ENCODE measurements around the gene ASIP. TPM values are rescaled to one million over a fixed set of nuclear protein-coding genes. Genes with fewer than 3 reads are reported as not detected.
"Not testable (repeated sequence)": the region's sequence is repeated elsewhere in the genome, so short reads cannot be mapped to it uniquely, and the experiment has no call there.

ASIP gene
- total RNA-seq, 8 experiments from 2014 or later, result 0.46 to 0.97 (median 0.56) TPM; not detected in 4

DNA sequence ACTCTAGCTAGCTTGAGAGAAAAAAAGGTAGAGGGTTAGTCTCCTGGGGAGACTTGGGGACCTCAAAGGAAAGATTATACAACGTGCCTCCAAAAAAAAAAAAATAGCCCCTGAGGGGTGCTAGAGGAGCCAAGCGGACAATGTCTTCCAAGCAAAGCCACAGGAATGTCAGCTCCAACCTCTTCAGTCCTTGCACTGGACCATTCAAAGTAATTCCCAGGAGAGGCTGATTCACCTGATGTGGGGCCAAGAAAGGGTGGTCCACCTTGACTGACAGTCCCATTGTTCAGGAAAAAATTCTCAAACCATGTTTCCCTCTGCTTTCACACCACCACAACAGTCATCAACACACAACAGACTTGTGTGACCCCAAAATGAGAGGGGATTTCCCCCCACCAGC lies 30.7 kb downstream of the ASIP start:
- Histone ChIP-seq H3K4me3 (no peak overlapping the region), H3K27ac (no peak overlapping the region), H3K4me1 (replicated peaks in 1 of 2) (peaks cover 2 to 7% of the 10 kb centered on the region in 2 donors)
- 80 to 100% (median 92%) methylated on average over 1 to 2 of the region's 2 CpGs; no CpG with 5 or more reads in 5 of the 10 experiments for WGBS, 10 experiments
- in situ Hi-C loops (cut with MboI; ENCODE audit: low pct_unique_long_range_greater_than_20kb in 2 of 9, low sequenced_read_pairs in 9 of 9, unreplicated experiment in 9 of 9), result no loop called here
- peak in 1 of 8 experiments; percentile 8 for ATAC-seq (replicated peaks in 6 of 8)

DNA sequence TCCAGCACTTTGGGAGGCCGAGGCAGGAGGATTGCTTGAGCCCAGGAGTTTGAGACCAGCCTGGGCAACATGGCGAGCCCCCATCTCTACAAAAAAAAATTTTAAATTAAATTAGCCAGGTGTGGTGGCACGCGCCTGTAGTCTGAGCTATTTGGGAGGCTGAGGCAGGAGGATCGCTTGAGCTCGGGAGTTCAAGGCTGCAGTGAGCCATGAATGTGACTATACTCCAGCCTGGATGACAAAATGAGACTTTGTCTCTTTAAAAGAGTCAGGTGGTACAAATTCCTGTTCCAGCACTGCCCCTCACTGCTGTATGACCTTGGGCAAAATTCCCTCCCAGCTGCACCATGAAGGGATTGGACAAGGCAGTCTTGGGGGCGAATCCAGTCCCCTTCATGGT lies 33.5 kb downstream of the ASIP start:
- peak in 1 of 8 experiments; percentile 8 for ATAC-seq (replicated peaks in 6 of 8)
- in situ Hi-C loops (cut with MboI; ENCODE audit: low pct_unique_long_range_greater_than_20kb in 2 of 9, low sequenced_read_pairs in 9 of 9, unreplicated experiment in 9 of 9), result loop anchor here in 1 of 9 experiments (25.0 kb wide), 1 partner anchor 87 kb away; no protein-coding TSS in a partner anchor
- Histone ChIP-seq H3K4me3 (no peak overlapping the region), H3K4me1 (replicated peaks in 1 of 2) (peaks cover 2 to 7% of the 10 kb centered on the region in 2 donors), H3K27ac (no peak overlapping the region)
- WGBS, 10 experiments, result 93 to 100% (median 100%) methylated on average over 1 to 7 of the region's 7 CpGs; no CpG with 5 or more reads in 3 of the 10 experiments

DNA sequence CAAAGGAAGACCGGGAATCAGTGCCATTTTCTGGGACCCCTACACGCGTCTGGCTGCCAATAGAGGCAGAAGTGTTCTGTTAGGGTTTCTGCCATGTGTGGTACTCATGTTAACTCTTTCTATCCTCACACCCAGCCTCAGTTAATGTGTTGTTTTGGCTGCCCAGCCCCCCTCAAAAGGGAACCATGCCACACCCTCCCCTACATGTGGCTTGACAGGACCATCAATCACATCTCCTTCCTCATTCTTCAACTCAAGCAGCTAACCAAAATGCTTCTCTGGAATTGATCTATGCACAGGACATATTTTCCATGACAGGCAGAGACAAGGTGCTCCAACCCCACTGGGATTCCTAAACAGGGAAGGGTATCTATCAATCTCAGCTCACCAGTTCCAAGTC lies 40.0 kb downstream of the ASIP start:
- in situ Hi-C loops (cut with MboI; ENCODE audit: low pct_unique_long_range_greater_than_20kb in 2 of 9, low sequenced_read_pairs in 9 of 9, unreplicated experiment in 9 of 9), result loop anchor here in 1 of 9 experiments (25.0 kb wide), 1 partner anchor 94 kb away; no protein-coding TSS in a partner anchor
- WGBS, 10 experiments, result 80 to 100% (median 80%) methylated on average over 1 to 3 of the region's 3 CpGs; no CpG with 5 or more reads in 7 of the 10 experiments
- Histone ChIP-seq H3K27ac (no peak overlapping the region), H3K4me3 (no peak overlapping the region), H3K4me1 (replicated peaks in 1 of 2) (no peaks in the 10 kb centered on the region)
- no peak for ATAC-seq (replicated peaks in 6 of 8)

DNA sequence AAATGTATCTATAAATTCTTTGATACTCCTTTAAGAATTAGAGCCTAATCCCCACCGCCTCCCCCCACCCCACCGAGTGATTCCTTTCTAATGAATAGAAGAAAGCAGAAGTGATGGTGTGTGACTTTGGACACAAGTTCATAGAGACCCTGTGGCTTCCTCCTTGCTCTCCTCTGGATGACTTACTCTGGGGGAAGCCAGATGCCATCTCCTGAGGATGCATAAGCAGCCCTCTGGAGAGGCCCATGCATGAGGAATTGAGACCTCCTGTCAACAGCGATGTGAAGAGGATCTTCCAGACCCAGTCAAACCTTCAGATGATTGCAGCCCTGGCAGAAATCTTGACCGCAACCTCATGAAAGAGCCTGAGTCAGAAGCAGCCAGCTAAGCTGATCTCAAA lies 40.8 kb downstream of the ASIP start:
- ATAC-seq (replicated peaks in 6 of 8), result no peak
- Histone ChIP-seq H3K27ac (no peak overlapping the region), H3K4me3 (no peak overlapping the region), H3K4me1 (replicated peaks in 1 of 2) (no peaks in the 10 kb centered on the region)
- 92 to 100% (median 95%) methylated on average over 1 to 4 of the region's 4 CpGs; no CpG with 5 or more reads in 3 of the 10 experiments for WGBS, 10 experiments
- in situ Hi-C loops (cut with MboI; ENCODE audit: low pct_unique_long_range_greater_than_20kb in 2 of 9, low sequenced_read_pairs in 9 of 9, unreplicated experiment in 9 of 9), result loop anchor here in 1 of 9 experiments (25.0 kb wide), 1 partner anchor 95 kb away; no protein-coding TSS in a partner anchor

DNA sequence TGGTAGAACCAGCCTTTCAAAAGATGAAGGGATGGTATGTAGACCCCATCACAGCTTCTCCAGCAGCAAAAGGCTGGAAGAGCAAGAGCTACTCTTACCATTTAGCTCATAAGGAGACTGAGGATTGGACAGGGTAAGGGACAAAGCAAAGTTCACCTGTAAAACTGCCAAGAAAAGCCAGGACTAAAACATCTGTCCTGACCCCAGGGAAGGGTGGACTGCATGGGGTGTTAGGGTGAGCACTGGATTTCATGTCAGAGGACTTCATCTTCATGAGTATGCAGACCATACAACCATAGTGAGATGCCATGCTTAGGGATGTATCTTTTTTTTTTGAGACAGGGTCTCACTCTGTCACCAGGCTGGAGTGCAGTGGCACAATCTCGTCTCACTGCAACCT lies 42.6 kb downstream of the ASIP start:
- WGBS, 10 experiments, result 100% methylated on average over 1 of the region's 1 CpG; no CpG with 5 or more reads in 9 of the 10 experiments

DNA sequence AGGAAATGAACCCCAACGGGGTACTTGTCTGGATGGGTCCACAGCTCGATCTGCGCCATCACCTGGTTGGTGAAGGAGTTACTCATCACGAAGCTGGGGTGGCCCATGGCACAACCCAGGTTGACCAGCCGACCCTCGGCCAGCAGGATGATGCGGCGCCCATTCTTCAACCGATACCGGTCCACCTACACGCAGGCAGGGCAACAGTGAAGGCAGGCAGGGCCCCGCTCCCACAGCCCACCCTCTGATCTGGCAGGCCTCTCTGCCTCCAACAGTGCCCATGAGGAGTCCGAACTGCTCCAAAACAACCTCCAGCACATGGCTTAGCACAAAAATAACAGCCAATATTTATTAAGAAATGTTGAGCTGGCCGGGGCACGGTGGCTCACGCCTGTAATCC lies 44.2 kb downstream of the ASIP start:
- 80 to 100% (median 99%) methylated on average over 1 to 9 of the region's 16 CpGs; no CpG with 5 or more reads in 4 of the 10 experiments for WGBS, 10 experiments
- Histone ChIP-seq H3K4me3 (no peak overlapping the region), H3K4me1 (replicated peaks in 1 of 2) (no peaks in the 10 kb centered on the region), H3K27ac (no peak overlapping the region)
- no peak for ATAC-seq (replicated peaks in 6 of 8)
- in situ Hi-C loops (cut with MboI; ENCODE audit: low pct_unique_long_range_greater_than_20kb in 2 of 9, low sequenced_read_pairs in 9 of 9, unreplicated experiment in 9 of 9), result loop anchor here in 1 of 9 experiments (25.0 kb wide), 1 partner anchor 98 kb away; no protein-coding TSS in a partner anchor

More for the DNA sequence above, 42.6 kb downstream of the ASIP start:
- no peak overlapping the region for H3K4me3 ChIP-seq
- no peaks in the 10 kb centered on the region for H3K4me1 ChIP-seq (replicated peaks in 1 of 2)
- no peak overlapping the region for H3K27ac ChIP-seq
- ATAC-seq (replicated peaks in 6 of 8), result no peak
- in situ Hi-C loops (cut with MboI; ENCODE audit: low pct_unique_long_range_greater_than_20kb in 2 of 9, low sequenced_read_pairs in 9 of 9, unreplicated experiment in 9 of 9), result loop anchor here in 1 of 9 experiments (25.0 kb wide), 1 partner anchor 97 kb away; no protein-coding TSS in a partner anchor

DNA sequence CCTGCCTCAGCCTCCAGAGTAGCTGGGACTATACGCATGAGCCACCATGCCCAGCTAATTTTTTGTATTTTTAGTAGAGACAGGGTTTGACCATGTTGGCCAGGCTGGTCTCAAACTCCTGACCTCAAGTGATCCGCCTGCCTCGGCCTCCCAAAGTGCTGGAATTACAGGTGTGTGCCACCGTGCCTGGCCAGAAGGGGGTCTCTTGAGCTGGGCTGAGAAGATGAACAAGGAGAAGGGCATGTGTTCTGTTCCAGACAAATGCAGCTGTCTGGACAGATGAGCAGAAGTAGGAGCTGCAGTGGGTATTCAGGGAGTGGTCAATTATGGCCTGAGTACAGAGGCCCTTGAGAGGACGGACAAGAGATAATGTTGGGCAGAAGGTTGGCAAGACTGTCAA lies 46.3 kb downstream of the ASIP start:
- not testable (repeated sequence) for H3K27ac ChIP-seq; ATAC-seq (replicated peaks in 6 of 8); H3K4me3 ChIP-seq; H3K4me1 ChIP-seq (replicated peaks in 1 of 2)
- in situ Hi-C loops (cut with MboI; ENCODE audit: low pct_unique_long_range_greater_than_20kb in 2 of 9, low sequenced_read_pairs in 9 of 9, unreplicated experiment in 9 of 9), result loop anchor here in 1 of 9 experiments (25.0 kb wide), 1 partner anchor 100 kb away; no protein-coding TSS in a partner anchor
- WGBS, 10 experiments, result 94 to 100% (median 100%) methylated on average over 1 to 4 of the region's 5 CpGs; no CpG with 5 or more reads in 4 of the 10 experiments

DNA sequence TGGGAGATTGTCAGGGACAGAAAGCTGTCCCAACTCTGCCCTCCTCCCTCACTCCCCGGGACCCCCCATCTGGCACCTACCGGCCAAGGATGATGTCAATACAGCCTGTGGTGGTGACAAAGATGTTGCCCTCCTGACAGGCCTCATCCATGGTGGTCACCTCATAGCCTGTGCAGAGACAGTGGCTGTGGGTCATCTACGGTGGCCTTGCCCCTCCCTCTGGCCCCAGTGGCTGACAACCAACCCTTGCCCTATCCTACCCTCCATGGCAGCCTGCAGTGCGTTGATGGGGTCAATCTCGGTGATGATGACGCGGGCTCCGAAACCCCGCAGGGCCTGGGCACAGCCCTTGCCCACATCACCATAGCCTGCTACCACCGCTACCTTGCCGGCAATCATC lies 49.2 kb downstream of the ASIP start:
- in situ Hi-C loops (cut with MboI; ENCODE audit: low pct_unique_long_range_greater_than_20kb in 2 of 9, low sequenced_read_pairs in 9 of 9, unreplicated experiment in 9 of 9), result loop anchor here in 1 of 9 experiments (25.0 kb wide), 1 partner anchor 103 kb away; no protein-coding TSS in a partner anchor
- H3K4me1 ChIP-seq (replicated peaks in 1 of 2), result no peaks in the 10 kb centered on the region
- H3K4me3 ChIP-seq, result no peak overlapping the region
- no peak overlapping the region for H3K27ac ChIP-seq
- 80 to 100% (median 100%) methylated on average over 1 to 6 of the region's 11 CpGs; no CpG with 5 or more reads in 7 of the 10 experiments for WGBS, 10 experiments
- ATAC-seq (replicated peaks in 6 of 8), result no peak

DNA sequence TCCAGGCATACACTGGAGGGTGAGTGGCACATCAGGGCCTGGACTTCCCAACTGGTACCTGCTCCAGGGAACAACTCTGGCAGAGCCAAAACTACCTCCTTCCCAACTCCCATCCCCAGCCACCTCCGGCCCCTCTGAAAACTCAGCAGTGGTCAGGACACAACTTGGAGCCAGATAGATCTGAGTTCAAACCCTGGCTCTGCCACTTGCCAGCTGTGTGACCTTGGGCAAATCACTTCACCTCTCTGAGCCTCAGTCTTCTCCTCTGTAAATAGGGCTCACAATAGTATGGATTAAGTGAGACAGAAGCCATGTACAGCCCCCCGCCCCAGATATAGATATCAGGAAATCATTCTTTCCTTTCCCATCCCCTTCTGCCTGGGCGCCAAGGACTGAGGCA lies 51.3 kb downstream of the ASIP start:
- Histone ChIP-seq H3K4me1 (replicated peaks in 1 of 2) (no peaks in the 10 kb centered on the region), H3K4me3 (no peak overlapping the region), H3K27ac (no peak overlapping the region)
- WGBS, 10 experiments, result 92 to 100% (median 100%) methylated on average over 1 to 2 of the region's 3 CpGs; no CpG with 5 or more reads in 5 of the 10 experiments
- ATAC-seq (replicated peaks in 6 of 8), result no peak
- in situ Hi-C loops (cut with MboI; ENCODE audit: low pct_unique_long_range_greater_than_20kb in 2 of 9, low sequenced_read_pairs in 9 of 9, unreplicated experiment in 9 of 9), result loop anchor here in 1 of 9 experiments (25.0 kb wide), 1 partner anchor 105 kb away; no protein-coding TSS in a partner anchor

DNA sequence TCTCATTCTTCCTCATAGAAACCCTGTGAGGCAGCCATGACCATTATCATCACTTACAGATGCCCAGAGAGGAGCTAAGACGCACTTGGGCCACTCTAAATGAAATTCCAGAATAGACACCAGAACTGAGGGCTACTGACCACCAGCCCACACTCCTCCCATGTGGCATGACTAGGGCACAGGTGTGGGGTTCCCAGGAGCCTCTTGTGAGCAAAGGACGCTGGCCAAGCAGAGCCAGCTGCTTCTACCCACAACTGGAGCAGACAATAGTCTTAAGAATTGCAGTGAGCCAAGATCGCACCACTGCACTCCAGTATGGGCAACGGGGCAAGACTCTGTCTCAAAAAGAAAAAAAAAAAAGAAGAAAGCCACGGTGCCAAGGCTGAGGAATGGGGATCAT lies 51.9 kb downstream of the ASIP start:
- in situ Hi-C loops (cut with MboI; ENCODE audit: low pct_unique_long_range_greater_than_20kb in 2 of 9, low sequenced_read_pairs in 9 of 9, unreplicated experiment in 9 of 9), result loop anchor here in 1 of 9 experiments (25.0 kb wide), 1 partner anchor 106 kb away; no protein-coding TSS in a partner anchor
- H3K4me1 ChIP-seq (replicated peaks in 1 of 2), result no peaks in the 10 kb centered on the region
- no peak for ATAC-seq (replicated peaks in 6 of 8)
- no peak overlapping the region for H3K27ac ChIP-seq
- H3K4me3 ChIP-seq, result no peak overlapping the region
- WGBS, 10 experiments, result 80 to 100% (median 87%) methylated on average over 1 to 3 of the region's 5 CpGs; no CpG with 5 or more reads in 5 of the 10 experiments

DNA sequence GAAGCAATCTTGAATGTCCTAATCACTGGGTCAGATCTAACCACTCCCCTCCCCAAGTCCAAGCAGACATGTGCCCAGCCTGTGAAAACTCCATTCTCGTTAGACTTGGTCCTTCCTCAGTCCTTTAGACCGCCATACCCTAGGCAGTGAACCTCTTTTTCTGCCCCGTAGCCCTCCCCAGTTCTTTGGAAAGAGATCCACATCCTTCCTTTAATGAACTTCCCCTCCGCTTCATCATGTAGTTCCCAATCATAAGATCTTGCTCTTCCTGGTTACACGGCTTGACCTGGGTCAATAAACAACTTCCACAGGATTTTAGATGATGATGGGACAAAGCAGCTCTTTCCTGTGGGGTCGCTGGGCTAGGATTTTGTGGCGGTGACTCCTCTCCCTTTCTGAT lies 52.4 kb downstream of the ASIP start:
- ATAC-seq (replicated peaks in 6 of 8), result no peak
- Histone ChIP-seq H3K4me3 (no peak overlapping the region), H3K27ac (no peak overlapping the region), H3K4me1 (replicated peaks in 1 of 2) (no peaks in the 10 kb centered on the region)
- in situ Hi-C loops (cut with MboI; ENCODE audit: low pct_unique_long_range_greater_than_20kb in 2 of 9, low sequenced_read_pairs in 9 of 9, unreplicated experiment in 9 of 9), result loop anchor here in 1 of 9 experiments (25.0 kb wide), 1 partner anchor 106 kb away; no protein-coding TSS in a partner anchor
- 87 to 100% (median 100%) methylated on average over 1 to 4 of the region's 7 CpGs; no CpG with 5 or more reads in 2 of the 10 experiments for WGBS, 10 experiments

DNA sequence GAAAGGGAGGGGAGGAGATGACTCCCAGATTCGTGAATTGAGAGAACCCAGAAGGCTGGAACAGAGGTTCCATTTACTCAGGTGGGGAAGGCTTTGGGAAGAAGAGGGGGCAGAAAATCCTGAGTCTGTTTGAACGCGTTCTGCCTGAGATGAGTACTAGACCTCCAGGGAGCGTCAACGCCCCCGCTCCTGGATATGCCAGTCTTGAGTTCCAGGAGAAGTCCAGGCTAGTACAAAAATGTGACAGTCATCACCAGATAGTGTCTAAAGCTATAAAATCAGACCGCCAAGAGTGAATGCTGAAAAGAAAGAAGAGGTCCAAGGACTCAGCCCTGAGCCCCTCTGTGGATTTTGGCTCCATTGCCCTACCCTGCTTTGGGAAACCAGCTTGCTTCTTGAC lies 53.3 kb downstream of the ASIP start:
- in situ Hi-C loops (cut with MboI; ENCODE audit: low pct_unique_long_range_greater_than_20kb in 2 of 9, low sequenced_read_pairs in 9 of 9, unreplicated experiment in 9 of 9), result loop anchor here in 1 of 9 experiments (25.0 kb wide), 1 partner anchor 107 kb away; no protein-coding TSS in a partner anchor
- no peak for ATAC-seq (replicated peaks in 6 of 8)
- Histone ChIP-seq H3K27ac (no peak overlapping the region), H3K4me1 (replicated peaks in 1 of 2) (no peaks in the 10 kb centered on the region), H3K4me3 (no peak overlapping the region)
- WGBS, 10 experiments, result 88 to 100% (median 97%) methylated on average over 3 to 6 of the region's 7 CpGs; no CpG with 5 or more reads in 4 of the 10 experiments

DNA sequence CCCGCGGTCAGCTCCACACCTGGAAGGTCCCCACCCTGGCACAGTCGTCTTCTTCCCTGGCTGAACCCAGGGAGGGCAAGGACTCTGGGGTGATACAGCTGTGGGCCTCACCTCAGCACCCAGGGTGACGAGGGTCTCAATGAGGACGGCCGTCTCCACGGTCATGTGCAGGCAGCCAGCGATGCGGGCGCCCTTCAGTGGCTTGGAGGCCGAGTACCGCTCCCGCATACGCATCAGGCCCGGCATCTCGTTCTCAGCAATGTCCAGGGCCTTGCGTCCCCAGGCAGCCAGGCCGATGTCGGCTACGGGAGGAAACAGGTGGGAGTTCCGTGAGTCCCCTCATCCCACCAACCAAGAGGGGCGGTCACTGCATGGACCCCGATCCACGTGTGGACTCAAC lies 54.1 kb downstream of the ASIP start:
- no peak overlapping the region for H3K27ac ChIP-seq
- no peak overlapping the region for H3K4me3 ChIP-seq
- H3K4me1 ChIP-seq (replicated peaks in 1 of 2), result no peaks in the 10 kb centered on the region
- in situ Hi-C loops (cut with MboI; ENCODE audit: low pct_unique_long_range_greater_than_20kb in 2 of 9, low sequenced_read_pairs in 9 of 9, unreplicated experiment in 9 of 9), result loop anchor here in 1 of 9 experiments (25.0 kb wide), 1 partner anchor 108 kb away; no protein-coding TSS in a partner anchor
- WGBS, 10 experiments, result 80 to 100% (median 96%) methylated on average over 1 to 9 of the region's 24 CpGs; no CpG with 5 or more reads in 4 of the 10 experiments
- peak in 2 of 8 experiments; percentile 10 to 26 for ATAC-seq (replicated peaks in 6 of 8)
